Stimulated activated CD4-positive, alpha-beta T cell treated with anti-CD3 and anti-CD28 coated beads, Interleukin-1b, Interleukin-23, amount 100 ng/mL, for 24 hours (primary cell): ENCODE measurements around the gene SCPEP1.
"Not testable (repeated sequence)": the region's sequence is repeated elsewhere in the genome, so short reads cannot be mapped to it uniquely, and the experiment has no call there.

Source experiments
- DNase-seq, 4 experiments: peaks; one replicate each; pipeline ENCODE4 v3.0.0-alpha.2; 2020; ENCODE audit warnings: low read depth in 4 of 4, low spot score in 1 of 4

Gene SCPEP1

DNA sequence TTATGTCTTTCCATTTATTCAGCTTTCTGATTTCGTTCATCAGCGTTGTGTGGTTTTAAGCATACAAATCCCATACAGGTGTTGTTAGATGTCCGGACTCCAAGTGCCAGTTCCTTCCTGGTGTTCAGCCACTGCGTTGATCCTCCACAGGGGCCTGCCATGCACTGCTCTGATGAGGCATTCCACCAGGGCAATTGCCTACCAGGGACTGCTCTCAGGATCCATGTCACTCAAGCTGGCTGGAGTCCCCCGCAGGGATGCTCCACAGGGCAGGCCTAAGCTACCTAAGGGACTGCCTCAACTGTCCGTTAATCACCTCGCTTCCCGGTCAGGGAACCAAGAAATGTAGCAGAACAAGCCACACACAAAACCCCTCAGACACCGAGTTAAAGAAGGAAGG lies 12.7 kb upstream of the SCPEP1 start:
- not testable (repeated sequence) for DNase-seq

GRCh38 chr17:56965681-56966080 lies 12.2 kb upstream of the SCPEP1 start:
- not testable (repeated sequence) for DNase-seq

DNA sequence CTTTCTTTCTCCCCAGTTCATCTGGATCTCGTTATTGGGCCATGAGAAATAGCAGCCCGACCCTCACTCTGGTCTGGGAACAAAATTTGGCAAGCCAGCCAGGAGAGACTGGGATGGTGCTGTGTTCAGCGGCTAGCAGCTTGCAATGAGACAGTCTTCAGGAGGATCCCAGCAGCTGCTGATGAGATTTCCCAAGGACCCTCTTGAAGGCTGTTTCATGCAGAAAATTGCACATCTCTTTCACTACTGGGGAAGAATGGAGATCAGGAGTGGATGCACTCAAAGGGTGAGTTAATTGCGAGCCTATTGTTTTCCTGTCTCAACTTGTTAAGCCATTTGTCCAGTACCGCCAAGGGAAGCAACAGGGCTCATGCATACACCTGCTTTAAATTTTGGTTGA lies 11.6 kb upstream of the SCPEP1 start:
- DNase-seq, result no peak

GRCh38 chr17:56970974-56971373 lies 7.0 kb upstream of the SCPEP1 start:
- no peak for DNase-seq

- no peak for DNase-seq
Measured at GRCh38 chr17:56972111-56972730, 5.7 kb upstream of the SCPEP1 start.

- DNase-seq, result no peak
Measured at GRCh38 chr17:56973520-56973919, 4.4 kb upstream of the SCPEP1 start.

- DNase-seq, result no peak
Measured at GRCh38 chr17:56974055-56974454, 3.9 kb upstream of the SCPEP1 start.

GRCh38 chr17:56975656-56976055 lies 2.3 kb upstream of the SCPEP1 start:
- DNase-seq, result no peak

GRCh38 chr17:56976941-56977608 lies 856 bp upstream of the SCPEP1 start:
- DNase-seq, result no peak

DNA sequence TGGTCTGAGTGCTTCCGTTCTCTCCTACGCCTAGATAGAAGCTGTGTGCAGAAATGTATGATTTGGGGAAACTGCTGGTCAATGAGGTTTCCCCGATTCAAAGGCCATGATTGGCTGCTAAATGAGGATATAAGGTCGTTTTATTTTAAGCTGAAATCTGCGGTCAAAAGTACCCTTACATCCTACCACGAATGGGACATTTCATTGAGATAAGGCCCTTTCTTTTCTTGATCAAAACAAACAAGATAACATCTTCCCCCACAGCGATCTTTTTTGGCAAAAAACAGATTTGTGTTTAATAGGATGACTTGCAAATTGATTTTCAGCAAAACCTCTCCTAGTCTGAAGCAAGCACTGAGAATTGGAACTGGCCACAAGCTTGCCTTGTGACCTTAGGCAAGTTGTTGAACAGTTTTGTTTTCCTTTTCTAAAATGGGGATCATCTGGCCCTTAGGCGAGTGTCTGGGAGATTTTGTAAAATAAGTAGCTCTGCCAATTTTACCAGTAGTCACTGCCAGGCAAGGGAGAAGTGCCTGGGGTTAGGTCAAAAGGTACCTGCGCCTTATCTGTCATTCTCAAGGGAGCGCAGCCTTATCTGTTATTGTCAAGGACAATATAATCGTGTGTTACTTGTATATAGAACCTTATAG lies 635 bp downstream of the SCPEP1 start:
- no peak for DNase-seq

- DNase-seq, result no peak
Measured at GRCh38 chr17:56979091-56979480, 1.2 kb downstream of the SCPEP1 start.

- DNase-seq, result not testable (repeated sequence)
Measured at GRCh38 chr17:56980526-56980925, 2.6 kb downstream of the SCPEP1 start.

DNA sequence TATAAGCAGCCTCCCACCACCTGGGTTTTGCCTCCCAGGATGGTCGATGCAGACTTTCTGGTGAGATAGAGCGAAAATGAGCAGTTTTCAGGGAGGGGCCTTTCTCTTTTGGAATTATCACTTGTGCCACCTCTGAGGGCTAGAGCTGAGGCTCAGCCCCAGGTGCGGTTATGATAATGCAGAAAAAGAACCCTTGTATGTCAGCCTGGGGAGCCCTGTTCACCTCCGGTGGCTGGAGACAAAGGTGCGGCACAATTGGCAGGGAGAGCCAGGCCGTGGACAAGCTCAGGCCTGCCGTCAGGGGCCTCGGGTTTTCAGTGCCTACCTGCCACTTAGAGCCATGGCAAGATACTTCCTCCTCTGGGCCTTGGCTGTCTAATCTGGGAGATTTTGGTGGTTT lies 4.4 kb downstream of the SCPEP1 start:
- no peak for DNase-seq

GRCh38 chr17:56983366-56983765 lies 5.4 kb downstream of the SCPEP1 start:
- no peak for DNase-seq

DNA sequence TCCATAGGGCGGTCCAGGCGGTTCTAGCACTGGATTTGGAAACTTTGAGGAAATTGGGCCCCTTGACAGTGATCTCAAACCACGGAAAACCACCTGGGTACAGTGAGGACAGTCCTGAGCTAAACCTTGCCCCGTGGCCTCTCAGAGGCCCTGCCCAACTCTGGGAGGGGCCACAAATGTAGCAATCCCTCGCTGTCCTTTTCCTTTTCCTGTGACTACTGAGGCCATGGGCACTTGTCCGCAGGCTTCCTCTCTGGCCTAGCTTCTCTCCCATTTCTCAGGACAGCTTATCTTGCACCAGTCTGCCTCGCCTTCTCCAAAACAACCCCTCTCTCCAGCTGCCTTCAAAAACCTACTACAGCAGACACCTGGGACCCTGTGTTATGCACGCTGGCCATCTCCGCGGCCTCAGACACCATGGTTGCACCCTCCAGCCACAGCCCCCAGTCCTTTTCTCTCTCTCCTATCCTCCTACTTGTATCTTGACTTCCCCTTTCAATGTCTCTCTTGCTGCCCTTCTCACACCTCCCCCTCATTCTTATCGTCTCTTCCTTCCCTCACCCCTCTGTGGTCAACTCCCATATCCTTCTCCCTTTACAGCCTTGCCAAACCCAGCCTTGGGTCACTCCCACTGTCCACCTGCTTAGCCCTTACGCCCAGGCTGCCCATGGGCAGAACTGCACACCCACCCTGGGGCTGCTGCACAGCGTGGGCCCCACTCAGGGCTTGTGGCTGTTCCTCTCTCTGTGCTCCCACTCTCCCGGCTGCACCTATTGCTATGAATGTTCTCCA lies 7.6 kb downstream of the SCPEP1 start:
- no peak for DNase-seq

GRCh38 chr17:56987283-56987834 lies 9.4 kb downstream of the SCPEP1 start:
- DNase-seq, result no peak

- DNase-seq, result no peak
Measured at GRCh38 chr17:56988901-56989572, 11.1 kb downstream of the SCPEP1 start.

- no peak for DNase-seq
Measured at GRCh38 chr17:56992364-56992763, 14.4 kb downstream of the SCPEP1 start.

DNA sequence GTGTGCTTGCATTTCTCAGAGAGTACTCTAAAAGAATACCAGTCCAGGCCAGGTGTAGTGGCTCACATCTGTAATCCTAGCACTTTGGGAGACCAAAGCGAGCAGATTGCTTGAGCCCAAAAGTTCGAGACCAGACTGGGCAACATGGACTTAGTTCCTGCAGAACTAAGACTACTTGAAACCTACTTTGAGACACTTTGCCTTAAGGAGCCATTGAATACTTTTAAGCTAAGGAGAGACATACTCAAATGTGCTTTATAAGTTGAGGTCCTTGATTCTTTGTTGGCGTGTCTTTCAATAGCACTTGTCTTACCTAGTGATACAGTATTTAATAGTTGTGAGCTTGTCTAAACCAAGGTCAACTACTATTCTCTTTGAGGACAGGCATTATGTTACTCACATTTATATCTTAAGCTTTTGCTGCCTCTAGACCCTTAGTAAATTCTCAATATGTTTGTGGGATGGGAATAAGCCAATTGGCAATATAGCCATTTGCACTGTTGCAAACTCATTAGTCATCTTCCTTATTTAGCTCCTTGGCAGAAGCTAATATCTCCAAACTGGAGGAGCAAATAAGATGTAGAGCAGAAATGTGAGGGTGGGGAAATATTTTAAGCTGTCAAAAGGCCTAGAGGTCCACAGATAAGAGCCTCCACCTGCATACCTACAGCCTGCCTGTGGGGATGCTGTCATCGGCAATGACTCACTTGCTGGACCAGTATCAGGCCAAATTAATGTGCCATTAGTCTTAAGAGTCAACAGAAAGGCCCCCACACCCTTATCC lies 16.3 kb downstream of the SCPEP1 start:
- no peak for DNase-seq

DNA sequence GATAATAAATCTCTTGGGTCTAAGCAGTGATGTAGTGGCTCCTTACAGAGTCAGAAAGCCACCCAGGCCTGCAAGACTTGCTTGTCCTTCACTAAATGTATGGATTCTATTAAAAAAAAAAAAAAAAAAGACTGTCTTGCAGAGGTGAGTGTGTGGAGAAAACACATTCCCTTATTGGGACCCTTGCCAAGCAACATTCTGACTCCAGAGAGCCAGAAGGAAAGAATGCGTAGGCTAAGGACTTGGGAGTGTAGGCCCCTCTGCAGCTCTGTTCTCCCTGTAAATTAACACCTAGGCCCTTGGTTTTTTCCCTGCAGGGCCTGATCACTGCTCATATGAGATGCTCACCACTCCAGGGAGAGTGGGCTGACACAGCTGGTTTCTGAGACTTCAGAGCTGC lies 17.8 kb downstream of the SCPEP1 start:
- no peak for DNase-seq
